ENCODE measurements around the gene TLNRD1.

The TLNRD1 gene

DNA sequence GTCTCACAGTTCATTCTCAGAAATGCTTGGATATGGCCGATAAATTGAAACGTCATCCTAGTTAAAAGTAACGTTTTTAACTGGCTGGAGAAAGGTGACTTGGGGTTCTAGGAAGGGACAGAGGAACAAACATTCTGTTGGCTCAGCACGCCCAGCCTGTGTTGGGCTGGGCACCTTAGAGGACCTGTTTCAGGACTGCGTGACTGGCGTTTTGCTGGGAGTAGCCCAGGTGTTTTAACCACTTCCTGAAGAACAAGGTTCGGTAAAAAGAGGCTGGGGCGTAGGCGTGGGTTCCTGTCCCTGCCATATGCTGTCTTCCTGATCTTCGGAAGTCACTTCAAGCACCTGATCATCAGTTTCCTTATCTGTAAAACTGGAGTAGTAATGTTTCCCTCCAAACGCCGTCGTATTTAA is 1.1 kb upstream of the TLNRD1 start:
- no peak for DNase-seq
- intact Hi-C loops (cut with DNase I) = loop anchor here (5.0 kb wide), 1 partner anchor 108 kb away; no protein-coding TSS in a partner anchor

DNA sequence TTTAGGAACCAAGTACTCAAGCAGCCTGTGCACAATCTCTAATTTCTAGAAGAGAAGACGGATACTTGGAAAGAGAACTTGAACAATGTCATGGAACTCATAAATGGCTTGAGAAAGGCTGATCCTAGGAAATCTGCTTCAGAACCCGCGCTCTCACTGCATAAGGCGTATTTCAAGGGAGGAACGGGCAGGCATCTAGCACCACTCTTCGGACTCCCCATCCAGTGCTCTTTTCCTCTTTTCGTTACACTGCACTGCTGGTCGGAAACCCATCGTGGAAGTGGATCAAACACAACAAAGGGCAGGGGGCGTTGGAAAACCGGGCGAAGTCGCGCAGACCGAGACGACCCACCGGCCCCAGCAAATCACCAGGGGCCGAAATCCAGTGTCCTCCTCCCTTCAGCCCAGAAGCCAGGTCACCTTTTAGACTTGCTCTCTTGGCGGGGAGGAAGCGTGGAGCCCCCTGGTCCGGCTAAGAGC is 539 bp upstream of the TLNRD1 start:
- DNase-seq = peak in 2 of 10 donors; percentile 26 to 37
- intact Hi-C loops (cut with DNase I) = no loop called here

DNA sequence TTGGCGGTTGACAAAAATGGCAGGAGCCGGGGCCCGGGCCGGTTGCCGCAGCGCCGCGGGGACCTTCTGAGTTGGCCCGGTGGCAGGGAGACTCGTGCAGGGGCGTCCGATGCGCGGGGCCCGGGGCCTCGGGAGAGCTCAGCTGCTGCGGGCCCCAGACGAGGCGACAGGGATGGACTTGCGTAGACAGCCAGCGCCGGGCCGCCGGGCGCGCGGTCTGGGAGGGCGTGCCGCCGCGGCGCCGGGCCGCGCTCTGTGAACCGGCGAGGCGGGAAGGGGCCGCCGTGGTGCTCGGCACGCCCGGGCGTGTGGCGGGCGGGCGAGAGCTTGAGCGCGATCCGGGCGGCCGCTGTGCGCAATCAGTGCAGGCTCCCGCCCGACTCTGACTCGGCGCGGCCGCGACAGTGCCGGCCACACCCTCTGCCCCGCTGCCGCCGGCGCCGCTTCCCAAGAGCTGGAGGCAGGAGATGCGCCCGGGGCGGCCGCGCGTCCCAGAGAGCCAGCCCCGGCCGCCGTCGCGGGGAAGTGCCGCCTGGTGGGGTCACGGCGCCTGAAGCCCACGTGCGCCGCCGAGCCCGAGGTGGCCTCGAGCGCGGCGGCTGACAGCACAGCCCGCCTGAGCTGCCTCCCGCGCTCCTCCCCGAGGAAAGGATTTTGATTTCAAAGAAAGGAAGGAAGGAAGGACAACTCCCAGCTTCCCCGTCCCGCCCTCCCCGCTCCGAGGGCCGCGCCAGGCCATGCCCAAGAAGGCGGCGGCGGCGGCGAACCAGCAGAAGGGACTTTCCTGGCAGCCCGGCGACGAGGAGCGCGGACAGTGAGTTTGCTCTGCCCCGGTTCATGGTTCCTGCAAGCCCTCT is 657 bp downstream of the TLNRD1 start:
- intact Hi-C loops (cut with DNase I) = no loop called here
- peak in 7 of 10 donors; percentile 25 to 92 (median 54) for DNase-seq

DNA sequence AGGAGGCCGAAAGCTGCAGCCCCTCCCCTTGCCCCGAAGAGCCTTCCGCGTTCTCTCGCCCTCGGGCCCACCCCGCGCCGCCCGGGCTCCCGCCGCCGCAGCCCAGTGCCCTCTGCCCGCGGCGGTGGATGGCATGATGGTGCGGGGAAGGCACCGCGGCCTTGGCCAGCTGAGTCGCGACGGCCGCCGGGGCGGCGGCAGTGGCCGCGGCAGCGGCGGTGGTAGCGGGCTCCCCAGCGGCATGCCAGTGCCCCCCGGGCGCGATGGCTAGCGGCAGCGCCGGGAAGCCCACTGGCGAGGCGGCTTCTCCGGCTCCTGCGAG is 1.2 kb downstream of the TLNRD1 start:
- DNase-seq = peak in 1 of 10 donors; percentile 90
- intact Hi-C loops (cut with DNase I) = no loop called here

DNA sequence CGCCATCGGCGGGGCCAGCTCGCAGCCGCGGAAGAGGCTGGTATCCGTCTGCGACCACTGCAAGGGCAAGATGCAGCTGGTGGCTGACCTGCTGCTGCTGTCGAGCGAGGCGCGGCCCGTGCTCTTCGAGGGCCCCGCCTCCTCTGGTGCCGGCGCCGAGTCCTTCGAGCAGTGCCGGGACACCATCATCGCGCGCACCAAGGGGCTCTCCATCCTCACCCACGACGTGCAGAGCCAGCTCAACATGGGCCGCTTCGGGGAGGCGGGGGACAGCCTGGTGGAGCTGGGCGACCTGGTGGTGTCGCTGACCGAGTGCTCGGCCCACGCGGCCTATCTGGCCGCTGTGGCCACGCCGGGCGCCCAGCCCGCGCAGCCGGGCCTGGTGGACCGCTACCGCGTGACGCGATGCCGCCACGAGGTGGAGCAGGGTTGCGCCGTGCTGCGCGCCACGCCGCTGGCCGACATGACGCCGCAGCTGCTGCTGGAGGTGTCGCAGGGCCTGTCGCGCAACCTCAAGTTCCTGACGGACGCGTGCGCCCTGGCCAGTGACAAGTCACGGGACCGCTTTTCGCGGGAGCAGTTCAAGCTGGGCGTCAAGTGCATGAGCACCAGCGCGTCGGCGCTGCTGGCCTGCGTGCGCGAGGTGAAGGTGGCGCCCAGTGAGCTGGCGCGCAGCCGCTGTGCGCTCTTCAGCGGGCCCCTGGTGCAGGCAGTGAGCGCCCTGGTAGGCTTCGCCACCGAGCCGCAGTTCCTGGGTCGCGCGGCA is 1.8 kb downstream of the TLNRD1 start:
- intact Hi-C loops (cut with DNase I) = no loop called here
- peak in 2 of 10 donors; percentile 76 to 84 for DNase-seq

DNA sequence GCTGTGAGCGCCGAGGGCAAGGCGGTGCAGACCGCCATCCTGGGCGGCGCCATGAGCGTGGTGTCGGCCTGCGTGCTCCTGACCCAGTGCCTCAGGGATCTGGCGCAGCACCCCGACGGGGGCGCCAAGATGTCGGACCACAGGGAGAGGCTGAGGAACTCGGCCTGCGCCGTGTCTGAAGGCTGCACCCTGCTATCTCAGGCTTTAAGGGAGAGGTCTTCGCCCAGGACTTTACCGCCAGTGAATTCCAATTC is 2.3 kb downstream of the TLNRD1 start:
- intact Hi-C loops (cut with DNase I) = no loop called here
- peak in 1 of 10 donors; percentile 77 for DNase-seq

DNA sequence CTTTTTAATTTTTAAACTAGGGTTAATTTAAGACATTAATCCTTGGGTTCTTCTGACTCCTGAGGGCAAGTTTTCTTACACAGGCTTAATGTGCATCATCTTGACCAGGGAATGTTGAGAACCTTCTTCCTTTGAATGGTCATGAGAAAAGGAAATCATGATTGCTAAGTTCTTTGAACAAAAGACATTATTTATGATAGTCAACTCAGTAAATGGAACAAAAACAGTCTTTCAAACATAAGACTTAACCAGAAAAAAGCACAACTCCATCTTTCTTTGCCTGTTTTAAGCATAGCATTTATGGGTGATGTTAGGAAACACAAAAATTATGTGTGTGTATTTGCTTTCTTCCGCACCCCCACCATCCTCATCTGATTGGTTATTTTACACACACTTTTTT is 5.4 kb downstream of the TLNRD1 start:
- intact Hi-C loops (cut with DNase I) = no loop called here
- DNase-seq = no peak

DNA sequence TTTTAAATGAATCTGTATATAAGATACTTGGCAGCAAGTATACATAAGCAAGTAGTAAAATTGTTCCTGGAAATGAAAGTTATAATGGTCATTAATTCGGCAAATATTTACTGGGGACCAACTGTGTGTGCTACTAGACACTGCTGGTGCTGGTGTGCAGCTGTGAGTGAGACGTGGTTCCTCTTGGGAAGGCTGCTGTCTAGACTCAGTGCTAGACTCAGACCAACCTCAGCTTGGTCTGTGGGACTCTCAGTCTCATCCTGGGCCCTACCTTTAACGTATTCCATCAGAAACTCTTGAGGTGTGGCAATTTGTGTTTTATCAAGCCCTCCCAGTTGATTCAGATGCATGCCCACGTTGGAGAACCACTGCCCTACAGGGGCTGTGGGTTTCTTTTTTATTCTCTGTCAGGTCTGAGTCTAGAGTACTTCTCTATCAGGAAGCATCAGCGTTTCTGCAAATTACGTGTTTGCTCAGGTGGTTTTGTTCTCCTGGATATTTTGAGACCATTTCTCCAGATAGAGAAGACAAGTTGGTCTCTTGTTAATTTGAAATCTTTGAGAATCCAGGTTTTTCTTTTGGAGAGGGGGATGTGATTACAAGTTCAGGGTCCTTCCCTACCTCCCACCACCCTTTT is 6.8 kb downstream of the TLNRD1 start:
- intact Hi-C loops (cut with DNase I) = no loop called here

DNA sequence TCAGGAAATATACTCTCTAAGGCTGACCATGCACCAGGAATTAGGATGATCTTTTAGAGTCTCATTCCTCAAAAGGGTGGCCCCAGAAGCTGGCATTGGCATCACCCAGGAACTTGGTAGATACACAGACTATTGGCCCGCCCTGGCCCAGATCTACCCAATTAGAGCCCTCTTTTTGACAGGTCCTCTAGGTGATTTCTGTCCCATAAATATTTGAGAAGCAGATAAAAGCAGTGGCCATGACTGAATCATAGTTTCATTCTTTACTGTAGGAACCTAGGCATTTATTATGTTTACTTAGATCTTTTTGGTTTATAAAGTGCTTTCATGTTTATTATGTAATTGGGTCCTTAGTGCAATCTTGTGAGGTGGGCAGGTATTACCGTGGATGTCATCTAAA is 7.6 kb downstream of the TLNRD1 start:
- DNase-seq = no peak
- intact Hi-C loops (cut with DNase I) = no loop called here

More for the DNA sequence above, 6.8 kb downstream of the TLNRD1 start:
- DNase-seq = no peak

DNA sequence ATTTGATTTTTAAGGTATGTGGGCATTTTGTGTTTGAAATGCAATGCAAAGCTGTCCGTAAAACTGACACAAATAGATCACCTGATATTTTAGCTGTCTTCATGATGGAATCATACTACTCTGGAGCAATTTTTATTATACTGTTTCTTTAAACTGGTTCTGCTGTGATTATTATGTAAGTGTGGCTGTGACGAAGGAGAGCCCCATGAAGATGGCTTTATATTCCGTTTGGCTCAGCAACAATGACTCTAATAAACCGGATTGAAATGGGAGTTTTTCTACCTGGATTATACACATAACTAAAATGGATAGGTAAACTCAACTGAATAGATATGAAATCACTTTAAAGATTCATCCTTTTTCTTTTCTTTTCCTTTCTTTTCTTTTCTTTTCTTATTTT is 9.4 kb downstream of the TLNRD1 start:
- intact Hi-C loops (cut with DNase I) = no loop called here
- DNase-seq = no peak

DNA sequence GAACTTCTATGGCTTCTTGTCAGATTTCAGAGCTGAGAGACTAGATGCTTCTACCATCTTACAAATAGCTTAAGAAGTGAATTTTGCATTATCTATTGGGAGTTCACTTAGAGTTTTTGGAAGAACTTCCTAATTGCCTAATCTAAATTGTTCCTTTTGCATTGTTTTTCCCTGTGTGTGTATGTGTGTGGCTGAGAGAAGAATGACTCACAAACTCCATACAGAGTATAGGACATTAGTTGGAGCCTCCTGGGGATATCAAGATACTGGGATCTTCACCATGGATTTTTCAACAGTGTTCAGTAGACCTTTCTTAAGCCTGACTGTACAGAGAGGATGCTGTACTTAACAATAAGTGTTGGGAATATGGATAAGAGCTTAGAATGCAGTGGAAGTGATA is 10.9 kb downstream of the TLNRD1 start:
- DNase-seq = no peak
- intact Hi-C loops (cut with DNase I) = no loop called here

DNA sequence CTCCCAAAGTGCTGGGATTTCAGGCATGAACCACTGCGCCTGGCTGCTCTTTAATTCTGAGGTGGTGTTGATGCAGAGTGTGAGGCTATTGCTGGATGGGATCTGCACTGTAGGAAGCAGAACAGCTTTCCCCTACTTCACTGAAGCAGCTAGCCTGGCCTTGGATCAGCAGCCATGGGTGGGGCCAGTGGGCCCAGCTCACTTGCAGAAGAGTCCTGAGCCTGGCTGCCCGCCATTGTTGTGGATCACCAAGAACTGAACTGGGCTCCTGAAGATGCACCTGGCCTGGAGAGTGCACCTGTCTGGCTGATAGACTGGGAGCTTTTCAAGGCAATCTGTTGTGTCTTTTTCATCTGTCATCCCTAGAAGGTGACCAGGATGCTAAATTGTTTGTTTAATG is 11.9 kb downstream of the TLNRD1 start:
- no peak for DNase-seq
- intact Hi-C loops (cut with DNase I) = no loop called here

DNA sequence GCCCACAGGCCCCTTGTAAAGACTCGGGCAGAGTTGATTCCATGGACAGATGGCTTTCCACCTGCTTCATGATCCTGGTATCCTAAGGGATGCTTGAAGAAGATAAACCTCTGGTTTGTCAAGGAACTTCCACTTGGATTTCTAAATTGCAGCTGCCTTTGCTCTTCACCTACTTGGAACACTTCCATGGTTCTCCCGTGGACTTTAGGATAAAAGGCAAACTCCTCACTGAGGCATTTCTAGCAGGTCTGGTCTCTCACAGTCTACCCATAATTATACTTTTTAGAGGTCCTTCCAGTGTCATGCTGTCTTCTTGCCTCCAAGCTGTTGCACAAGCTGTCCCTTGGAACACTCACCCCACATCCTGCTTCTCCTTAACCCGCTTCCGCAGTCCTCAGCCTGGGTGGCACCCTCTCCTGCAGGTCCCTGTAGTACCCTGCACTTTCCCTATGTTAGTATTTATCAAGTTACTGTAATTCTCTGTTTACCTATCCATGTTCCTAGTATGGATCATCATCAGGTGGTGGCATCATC is 12.7 kb downstream of the TLNRD1 start:
- intact Hi-C loops (cut with DNase I) = no loop called here
- DNase-seq = no peak

DNA sequence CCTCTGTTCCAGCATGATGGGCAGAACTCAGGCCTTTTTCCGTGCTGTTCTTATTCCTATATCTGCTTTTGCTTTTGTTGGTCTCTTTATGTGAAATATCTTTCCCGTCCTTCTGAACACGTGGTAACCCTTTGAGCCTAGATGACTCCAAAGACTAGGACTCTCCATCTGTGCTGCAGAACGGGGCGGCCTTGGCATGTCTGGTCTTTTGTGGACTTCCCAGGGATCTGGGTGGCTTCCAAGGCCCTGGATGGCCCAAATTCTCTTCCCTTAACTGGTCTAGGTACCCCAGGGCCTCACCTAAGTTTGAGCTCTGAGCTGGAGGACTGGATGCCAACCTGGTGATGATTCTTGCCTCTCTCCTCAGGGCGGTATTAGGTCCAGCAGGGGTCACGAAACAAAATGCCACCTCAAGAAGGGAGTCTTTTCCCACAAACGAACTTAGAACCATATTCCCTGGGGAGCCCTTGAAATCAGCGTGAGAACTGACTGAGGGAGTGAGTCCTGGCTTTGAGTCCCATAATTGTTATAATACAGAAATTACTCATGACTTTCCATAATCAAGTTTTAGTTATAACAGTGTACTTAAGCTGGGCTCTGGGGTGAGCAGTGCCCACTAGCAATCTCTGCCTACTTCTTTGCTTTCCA is 13.8 kb downstream of the TLNRD1 start:
- intact Hi-C loops (cut with DNase I) = no loop called here
- no peak for DNase-seq

DNA sequence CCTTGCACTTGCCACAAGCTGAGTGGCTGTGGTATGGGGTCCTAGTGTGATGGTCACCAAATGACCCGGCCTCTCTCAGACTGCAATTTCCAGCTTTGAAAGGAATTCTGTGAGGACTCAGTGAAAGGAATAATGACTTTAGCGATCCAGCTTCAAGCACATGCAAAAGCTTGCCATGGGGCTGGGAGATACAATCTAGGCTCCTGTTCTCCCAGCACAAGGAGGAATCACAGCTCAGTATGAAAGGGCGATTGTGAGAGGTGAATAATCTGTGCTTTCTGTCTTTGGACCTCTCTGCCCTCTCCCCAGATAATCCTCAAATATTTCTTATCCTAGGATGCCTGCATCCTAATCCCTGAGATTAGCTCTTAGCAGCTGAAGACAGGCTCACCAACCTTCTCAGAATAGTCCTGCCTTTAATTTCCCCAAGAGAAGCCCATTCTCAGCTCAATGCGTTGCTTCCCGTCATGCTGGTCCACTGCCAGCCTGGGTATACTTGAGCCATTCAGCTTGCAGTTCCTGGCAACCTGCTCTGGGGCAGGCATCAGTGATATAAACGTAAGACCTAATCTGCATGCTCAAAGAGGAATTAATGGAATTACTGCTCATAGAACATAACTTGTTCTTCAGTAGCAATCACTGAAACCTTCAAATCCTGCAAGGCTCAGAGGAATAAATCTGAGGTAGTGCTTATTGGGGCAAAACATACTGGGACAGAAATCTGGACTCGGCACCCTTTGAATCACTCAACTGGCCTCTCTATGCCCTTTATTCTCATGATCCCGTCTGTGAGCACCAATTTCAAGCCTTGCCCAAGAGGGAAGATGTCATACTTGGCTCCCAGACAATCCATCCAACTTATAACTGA is 15.1 kb downstream of the TLNRD1 start:
- intact Hi-C loops (cut with DNase I) = no loop called here
- peak in 6 of 10 donors; percentile 32 to 84 (median 58) for DNase-seq

DNA sequence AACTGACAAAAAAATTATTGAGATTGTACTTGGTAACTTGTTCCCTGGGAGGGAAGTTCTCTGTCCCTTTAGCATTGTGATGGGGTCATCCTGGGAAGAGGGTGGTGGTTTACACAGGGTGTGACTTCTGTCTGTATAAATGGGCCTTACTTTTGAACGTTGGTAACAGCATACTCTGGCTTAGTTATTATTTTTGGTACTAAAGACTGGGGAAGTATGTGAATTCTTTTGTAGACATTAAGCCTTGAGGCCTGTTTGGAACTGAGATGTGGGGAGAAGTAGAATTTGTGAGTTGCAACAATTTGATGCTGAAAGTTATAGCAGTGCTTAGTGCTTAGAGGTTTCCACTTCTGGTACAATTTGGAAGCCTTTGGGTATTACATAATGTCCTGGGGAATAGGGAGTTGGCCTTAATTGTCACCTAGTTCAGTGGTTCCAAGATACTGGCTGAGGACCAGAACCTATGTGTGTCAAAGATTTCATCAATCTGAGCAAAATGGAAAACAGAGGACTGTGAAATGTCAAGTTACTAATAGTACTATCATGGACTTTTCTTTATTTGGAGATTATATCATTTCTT is 15.9 kb downstream of the TLNRD1 start:
- DNase-seq = no peak
- intact Hi-C loops (cut with DNase I) = no loop called here

DNA sequence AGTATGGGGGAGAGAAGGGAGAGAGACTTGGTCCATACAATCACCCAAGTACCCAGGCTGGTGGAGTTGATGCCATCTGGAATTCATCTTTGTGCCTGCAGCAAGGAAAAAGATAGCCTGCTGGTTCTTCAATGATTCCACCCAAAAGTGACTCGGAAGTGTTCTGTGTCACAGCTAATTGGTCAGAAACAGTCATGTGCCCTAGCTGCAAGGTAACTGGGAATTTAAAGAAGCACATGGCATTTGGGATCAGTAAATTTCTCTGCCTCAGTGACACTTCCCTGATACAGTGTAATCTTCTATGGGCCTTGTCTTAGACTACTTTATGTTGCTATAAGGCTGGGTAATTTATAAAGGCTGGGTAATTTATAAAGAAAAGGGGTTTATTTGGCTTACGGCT is 17.5 kb downstream of the TLNRD1 start:
- intact Hi-C loops (cut with DNase I) = no loop called here

DNA sequence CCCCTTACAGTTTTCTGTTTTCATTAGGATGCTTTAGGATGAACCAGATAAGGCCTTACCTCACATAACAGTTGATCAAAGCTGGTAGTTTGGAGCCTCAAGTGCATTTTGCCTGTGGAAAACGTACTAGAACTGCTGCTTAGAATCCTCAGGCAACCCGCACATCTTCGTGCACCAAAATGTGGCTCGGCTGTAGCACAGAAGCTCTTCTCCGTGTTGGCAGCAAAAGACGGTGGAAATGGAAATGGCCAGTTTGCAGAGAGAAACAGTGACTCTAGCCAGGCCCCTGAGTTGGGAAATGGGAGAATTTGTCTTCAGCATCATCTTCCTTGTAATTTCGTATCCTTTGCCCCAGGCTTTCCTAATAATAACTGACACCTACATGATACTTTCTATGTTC is 20.6 kb downstream of the TLNRD1 start:
- intact Hi-C loops (cut with DNase I) = no loop called here
- DNase-seq = no peak

More for the DNA sequence above, 17.5 kb downstream of the TLNRD1 start:
- DNase-seq = no peak

DNA sequence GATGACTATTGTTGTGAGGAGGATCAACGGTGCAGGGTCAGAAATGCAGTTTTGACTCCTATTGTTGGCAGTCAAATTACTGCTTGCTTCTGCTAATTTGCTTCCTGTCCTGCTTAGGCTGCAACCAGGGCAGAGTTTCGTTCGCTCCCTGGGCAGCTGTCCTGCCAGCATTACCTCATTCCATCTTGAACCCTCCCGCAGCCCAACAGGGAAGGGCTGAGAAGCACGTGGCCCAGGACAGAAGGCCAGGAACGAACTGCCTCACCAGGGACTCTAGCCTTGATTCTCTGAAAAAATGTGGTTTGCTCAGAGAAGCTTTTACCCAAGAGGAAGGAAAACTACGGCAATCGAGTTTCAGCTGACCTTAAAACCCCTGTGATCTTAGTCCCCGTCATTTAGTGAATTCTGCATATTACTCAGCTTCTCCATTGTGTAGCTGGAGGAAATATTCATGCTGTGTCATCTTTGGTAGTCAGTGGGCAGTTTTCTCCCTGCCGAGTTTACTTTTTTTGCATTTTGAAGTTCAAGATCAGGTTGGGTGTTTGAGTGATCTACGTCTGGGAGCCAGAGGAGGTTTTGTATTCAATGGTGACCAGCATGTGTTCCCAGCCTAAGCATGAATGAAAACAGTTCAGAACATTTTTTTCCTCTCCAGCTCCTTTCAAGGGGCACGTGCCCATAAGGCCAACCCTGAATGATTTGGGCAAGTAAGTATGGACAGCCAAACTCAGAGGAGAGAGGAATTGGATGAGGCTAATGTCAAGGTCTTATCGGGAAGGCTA is 23.0 kb downstream of the TLNRD1 start:
- DNase-seq = peak in 8 of 10 donors; percentile 30 to 91 (median 57)
- intact Hi-C loops (cut with DNase I) = no loop called here

Measured in posterior cingulate gyrus (tissue), 11 donors.